Osteocyte (in vitro differentiated cells): ENCODE measurements around the gene MRPS30. TPM values are rescaled to one million over a fixed set of nuclear protein-coding genes. Genes with fewer than 3 reads are reported as not detected.

Experiments
- DNase-seq: peaks from one replicate; pipeline ENCODE4 v3.0.0; 2021; ENCODE audit warnings: mixed read lengths; ENCODE audit not compliant: unreplicated experiment; ENCODE audit errors: extremely low spot score
- H3K27ac Mint-ChIP-seq: one replicate; pipeline ENCODE4 v1.8.0; 2021; ENCODE audit warnings: mild to moderate bottlenecking, mixed read lengths; ENCODE audit not compliant: unreplicated experiment
- H3K27me3 Mint-ChIP-seq: one replicate; pipeline ENCODE4 v1.8.0; 2021; ENCODE audit warnings: mixed read lengths; ENCODE audit not compliant: unreplicated experiment
- H3K36me3 Mint-ChIP-seq: one replicate; pipeline ENCODE4 v1.8.0; 2021; ENCODE audit warnings: mixed read lengths; ENCODE audit not compliant: unreplicated experiment
- H3K4me1 Mint-ChIP-seq: one replicate; pipeline ENCODE4 v1.8.0; 2021; ENCODE audit warnings: mixed read lengths; ENCODE audit not compliant: unreplicated experiment
- H3K4me3 Mint-ChIP-seq: one replicate; pipeline ENCODE4 v1.8.0; 2021; ENCODE audit warnings: mild to moderate bottlenecking, moderate library complexity, mixed read lengths; ENCODE audit not compliant: unreplicated experiment
- H3K9me3 Mint-ChIP-seq: one replicate; pipeline ENCODE4 v1.8.0; 2021; ENCODE audit warnings: mixed read lengths; ENCODE audit not compliant: unreplicated experiment
- total RNA-seq: library from RNA; stranded (reverse); gene quantifications from 2 replicates; pipeline ENCODE4 v1.2.1, GENCODE V29; 2021
- TF ChIP-seq, protein P1 (sequence below): fragments of 200-600 bp; sonication (generic); IDR thresholded peaks from 2 replicates; pipeline ENCODE4 v1.5.0; 2021; ENCODE audit warnings: antibody characterized with exemption, mild to moderate bottlenecking, moderate library complexity

MRPS30 gene
- total RNA-seq, 1 donor from 2014 or later: 40.2 TPM

DNA sequence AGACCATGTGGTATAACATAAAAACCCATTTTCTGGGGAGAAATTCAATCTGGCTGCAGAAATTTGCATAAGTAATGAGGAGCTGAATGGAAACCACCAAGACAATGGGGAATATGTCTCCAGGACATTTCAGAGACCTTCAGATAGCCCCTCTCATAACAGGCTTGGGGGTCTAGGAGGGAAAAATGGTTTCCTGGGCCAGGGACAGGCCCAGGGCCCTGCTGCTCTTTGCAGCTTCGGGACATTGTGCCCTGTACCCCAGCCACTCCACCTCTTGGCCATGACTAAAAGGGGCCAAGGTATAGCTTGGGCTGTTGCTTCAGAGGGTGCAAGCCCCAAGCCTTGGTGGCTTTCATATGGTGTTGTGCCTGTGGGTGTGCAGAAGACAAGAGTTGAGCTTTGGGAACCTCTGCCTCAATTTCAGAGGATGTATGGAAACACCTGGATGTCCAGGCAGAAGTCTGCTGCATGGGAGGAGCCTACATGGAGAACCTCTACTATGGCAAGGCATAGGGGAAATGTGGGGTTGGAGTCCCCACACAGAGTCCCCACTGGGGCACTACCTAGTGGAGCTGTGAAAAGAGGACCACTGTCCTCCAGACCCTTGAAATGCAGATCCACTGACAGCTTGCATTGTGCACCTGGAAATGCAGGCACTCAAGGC, 30.4 kb downstream of the MRPS30 start:
- Mint-ChIP-seq H3K27ac (no peak overlapping the region), H3K4me1 (no peaks in the 10 kb centered on the region), H3K36me3 (no peaks in the 10 kb centered on the region), H3K9me3 (peaks cover 10% of the 10 kb centered on the region), H3K4me3 (no peak overlapping the region), H3K27me3 (no peaks in the 10 kb centered on the region)
- TF ChIP-seq, protein P1, sequence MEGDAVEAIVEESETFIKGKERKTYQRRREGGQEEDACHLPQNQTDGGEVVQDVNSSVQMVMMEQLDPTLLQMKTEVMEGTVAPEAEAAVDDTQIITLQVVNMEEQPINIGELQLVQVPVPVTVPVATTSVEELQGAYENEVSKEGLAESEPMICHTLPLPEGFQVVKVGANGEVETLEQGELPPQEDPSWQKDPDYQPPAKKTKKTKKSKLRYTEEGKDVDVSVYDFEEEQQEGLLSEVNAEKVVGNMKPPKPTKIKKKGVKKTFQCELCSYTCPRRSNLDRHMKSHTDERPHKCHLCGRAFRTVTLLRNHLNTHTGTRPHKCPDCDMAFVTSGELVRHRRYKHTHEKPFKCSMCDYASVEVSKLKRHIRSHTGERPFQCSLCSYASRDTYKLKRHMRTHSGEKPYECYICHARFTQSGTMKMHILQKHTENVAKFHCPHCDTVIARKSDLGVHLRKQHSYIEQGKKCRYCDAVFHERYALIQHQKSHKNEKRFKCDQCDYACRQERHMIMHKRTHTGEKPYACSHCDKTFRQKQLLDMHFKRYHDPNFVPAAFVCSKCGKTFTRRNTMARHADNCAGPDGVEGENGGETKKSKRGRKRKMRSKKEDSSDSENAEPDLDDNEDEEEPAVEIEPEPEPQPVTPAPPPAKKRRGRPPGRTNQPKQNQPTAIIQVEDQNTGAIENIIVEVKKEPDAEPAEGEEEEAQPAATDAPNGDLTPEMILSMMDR: no peak
- DNase-seq: no peak

DNA sequence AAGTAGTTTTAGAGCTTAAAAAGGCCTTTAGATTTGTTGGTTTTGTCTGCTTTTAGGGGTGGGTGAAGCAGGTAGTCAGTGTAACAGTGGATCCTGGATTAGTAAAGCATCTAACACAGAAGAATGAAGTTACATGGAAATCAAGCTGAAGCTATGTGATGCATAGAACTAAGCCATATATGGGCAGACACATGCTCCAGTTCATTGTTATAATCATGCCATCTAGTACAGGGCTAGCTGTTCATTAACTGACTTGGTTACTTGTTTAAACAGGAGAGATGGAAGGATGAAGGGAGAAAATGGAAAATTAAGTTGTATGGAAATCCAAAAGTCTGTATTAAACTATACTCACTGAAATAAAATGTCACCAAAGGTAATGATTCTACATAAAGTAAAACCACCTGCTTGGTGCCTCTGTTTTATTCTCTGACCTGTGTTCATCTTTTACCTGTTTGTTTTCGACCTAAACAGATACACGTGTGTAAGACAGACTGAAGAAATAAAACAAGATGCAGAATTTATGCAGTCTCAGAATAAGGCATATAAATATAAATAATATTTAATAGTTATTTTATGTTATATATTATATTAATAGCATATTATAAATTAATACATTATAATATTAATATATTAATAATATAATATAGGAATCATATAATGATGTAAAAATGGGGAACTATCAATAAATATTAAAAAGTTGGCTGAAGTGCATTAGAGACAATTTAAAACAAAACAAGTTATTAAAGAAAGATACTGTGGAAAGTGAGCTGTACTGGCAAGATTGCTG, 33.9 kb downstream of the MRPS30 start:
- no peaks in the 10 kb centered on the region for H3K4me1 Mint-ChIP-seq
- no peaks in the 10 kb centered on the region for H3K27me3 Mint-ChIP-seq
- no peak for DNase-seq
- peaks cover 7% of the 10 kb centered on the region for H3K9me3 Mint-ChIP-seq
- no peaks in the 10 kb centered on the region for H3K36me3 Mint-ChIP-seq
- no peak overlapping the region for H3K4me3 Mint-ChIP-seq
- no peak overlapping the region for H3K27ac Mint-ChIP-seq
- TF ChIP-seq, protein P1: no peak

DNA sequence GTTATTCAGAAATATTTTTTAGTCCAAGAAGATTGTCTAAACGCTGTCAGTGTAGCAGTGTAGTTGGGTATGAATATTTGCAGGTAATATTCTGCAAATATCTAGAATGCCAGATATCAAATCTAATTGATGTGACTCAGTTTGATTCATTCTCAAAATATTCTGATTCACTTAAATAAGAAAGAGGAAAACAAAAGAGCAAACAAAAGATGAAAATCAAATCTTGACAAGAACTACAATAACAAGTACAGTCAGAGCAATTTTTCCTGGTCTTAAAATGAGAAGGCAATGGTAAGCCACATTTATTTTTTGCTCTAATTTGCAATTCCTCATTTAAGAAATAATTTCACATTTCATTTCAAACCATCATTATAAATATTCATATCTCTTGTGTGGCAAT, 36.0 kb downstream of the MRPS30 start:
- H3K27ac Mint-ChIP-seq: no peak overlapping the region

DNA sequence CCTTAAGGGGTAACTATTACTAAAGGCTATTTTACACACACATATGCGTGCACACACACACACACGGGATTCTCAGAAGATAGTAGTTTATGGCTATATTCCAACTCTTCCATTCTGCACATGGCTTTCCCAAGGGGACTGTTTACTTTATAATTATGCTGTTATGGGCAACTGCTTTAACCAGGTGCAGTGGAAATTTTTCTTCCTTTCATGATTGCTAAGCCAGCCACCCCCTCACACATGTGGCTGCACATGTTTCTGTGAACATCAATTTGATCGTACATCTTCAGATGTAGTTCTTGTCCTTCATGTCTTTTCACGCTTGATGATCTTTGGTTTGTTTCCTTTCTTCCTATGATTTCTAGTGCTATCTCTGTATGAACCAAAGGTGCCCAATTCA, 37.0 kb downstream of the MRPS30 start:
- H3K4me3 Mint-ChIP-seq: no peak overlapping the region
- no peaks in the 10 kb centered on the region for H3K27me3 Mint-ChIP-seq
- TF ChIP-seq, protein P1: no peak
- no peak overlapping the region for H3K27ac Mint-ChIP-seq
- H3K4me1 Mint-ChIP-seq: no peaks in the 10 kb centered on the region
- H3K9me3 Mint-ChIP-seq: no peaks in the 10 kb centered on the region
- DNase-seq: no peak
- no peaks in the 10 kb centered on the region for H3K36me3 Mint-ChIP-seq

More for the DNA sequence above, 36.0 kb downstream of the MRPS30 start:
- Mint-ChIP-seq H3K9me3 (no peaks in the 10 kb centered on the region), H3K4me3 (no peak overlapping the region), H3K4me1 (no peaks in the 10 kb centered on the region), H3K36me3 (no peaks in the 10 kb centered on the region), H3K27me3 (no peaks in the 10 kb centered on the region)
- DNase-seq: no peak
- TF ChIP-seq, protein P1: no peak

DNA sequence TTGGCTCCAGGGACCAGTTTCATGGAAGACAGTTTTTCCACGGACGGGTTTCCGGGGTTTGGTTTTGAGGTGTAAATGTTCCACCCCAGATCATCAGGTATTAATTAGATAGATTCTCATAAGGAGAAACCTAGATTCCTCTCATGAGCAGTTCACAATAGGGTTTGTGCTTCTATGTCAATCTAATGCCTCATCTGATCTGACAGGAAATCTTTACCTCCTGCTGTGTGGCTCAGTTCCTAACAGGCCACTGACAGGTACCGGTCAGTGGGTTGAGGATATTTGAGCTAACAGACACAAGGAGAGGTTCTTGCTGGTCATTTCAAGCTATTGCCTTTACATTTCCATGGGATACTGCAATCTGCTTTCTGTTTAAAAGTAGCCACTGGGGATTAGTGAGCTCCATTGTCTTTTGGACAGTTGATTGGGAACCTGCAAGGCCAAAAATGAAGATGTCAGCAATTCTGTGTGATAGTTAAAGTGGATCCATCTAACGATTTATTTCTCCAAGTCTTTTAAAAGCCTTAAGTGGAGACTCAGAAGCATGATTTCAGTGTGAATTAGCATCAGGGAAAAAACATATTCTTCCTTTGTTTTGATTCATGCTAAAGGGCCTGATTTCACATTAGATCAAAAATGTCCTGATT, 38.6 kb downstream of the MRPS30 start:
- Mint-ChIP-seq H3K4me3 (no peak overlapping the region), H3K27ac (no peak overlapping the region), H3K9me3 (no peaks in the 10 kb centered on the region), H3K4me1 (no peaks in the 10 kb centered on the region), H3K27me3 (no peaks in the 10 kb centered on the region), H3K36me3 (no peaks in the 10 kb centered on the region)
- TF ChIP-seq, protein P1: no peak
- DNase-seq: no peak
